ENCODE data around the gene C15orf39.
"Not testable (repeated sequence)": the region's sequence is repeated elsewhere in the genome, so short reads cannot be mapped to it uniquely, and the experiment has no call there.

Gene C15orf39

GRCh38 chr15:75232826-75233503, 31.3 kb downstream of the C15orf39 start:
- no peak for DNase-seq

- no peak for DNase-seq
Observed at GRCh38 chr15:75233504-75234190, 32.0 kb downstream of the C15orf39 start.

- DNase-seq, result no peak
Observed at GRCh38 chr15:75234191-75234810, 32.6 kb downstream of the C15orf39 start.

GRCh38 chr15:75235051-75235673, 33.5 kb downstream of the C15orf39 start:
- DNase-seq, result no peak

GRCh38 chr15:75235760-75236729, 34.4 kb downstream of the C15orf39 start:
- DNase-seq, result no peak

GRCh38 chr15:75237316-75237982, 35.8 kb downstream of the C15orf39 start:
- no peak for DNase-seq

GRCh38 chr15:75238150-75238549, 36.5 kb downstream of the C15orf39 start:
- no peak for DNase-seq

- DNase-seq, result not testable (repeated sequence)
Observed at GRCh38 chr15:75245741-75246140, 44.1 kb downstream of the C15orf39 start.

GRCh38 chr15:75248991-75249390, 47.3 kb downstream of the C15orf39 start:
- DNase-seq, result not testable (repeated sequence)

- no peak for DNase-seq
Observed at GRCh38 chr15:75249726-75250125, 48.0 kb downstream of the C15orf39 start.

- DNase-seq, result not testable (repeated sequence)
Observed at GRCh38 chr15:75251343-75251742, 49.7 kb downstream of the C15orf39 start.

- DNase-seq, result not testable (repeated sequence)
Observed at GRCh38 chr15:75252285-75252684, 50.6 kb downstream of the C15orf39 start.

- DNase-seq, result not testable (repeated sequence)
Observed at GRCh38 chr15:75258034-75258433, 56.4 kb downstream of the C15orf39 start, which contains the start of gene GOLGA6C. TSS of gene GOLGA6C (plus strand) at chr15:75258334. CDS start at chr15:75258599, 265 bp downstream.

- not testable (repeated sequence) for DNase-seq
Observed at GRCh38 chr15:75258620-75259343, 57.1 kb downstream of the C15orf39 start.

- not testable (repeated sequence) for DNase-seq
Observed at GRCh38 chr15:75259873-75260272, 58.2 kb downstream of the C15orf39 start.

Measured in activated CD4-positive, alpha-beta T cell treated with anti-CD3 and anti-CD28 coated beads for 48 hours (primary cell).